H1 (cell line): ENCODE results near the gene CCDC9B. TPM values are rescaled to one million over a fixed set of nuclear protein-coding genes. Genes with fewer than 3 reads are reported as not detected.

ENCODE experiments used
- CTCF ChIA-PET: fragments of 300-600 bp; sonication (Branson Sonifier 250); formaldehyde crosslinking; loops from one replicate; lab custom pipeline; 2021; ENCODE audit not compliant: partially characterized antibody; lab: Charles Lee
- POLR2A ChIA-PET: fragments of 300-600 bp; sonication (Branson Sonifier 250); formaldehyde crosslinking; loops from one replicate; lab custom pipeline; 2021; ENCODE audit warnings: inconsistent platforms; ENCODE audit not compliant: partially characterized antibody; lab: Charles Lee
- DNase-seq, 2 experiments: peaks; one replicate each; pipeline versions ENCODE4 v3.0.0 to v3.0.0-alpha.2; 2010 to 2022; ENCODE audit warnings: low spot score in 2 of 2, low read depth in 1 of 2, mixed read lengths in 1 of 2
- FAIRE-seq: peaks from 2 replicates; lab custom pipeline; 2011; peaks lifted over from hg19 to GRCh38; lab: Jason Lieb, UNC
- H2AFZ ChIP-seq: 2 replicates; pipeline ENCODE4 v1.8.1; 2012; ENCODE audit warnings: low read length, inconsistent platforms
- H2AK5ac ChIP-seq: 2 replicates; pipeline ENCODE4 v1.6.1; 2013; ENCODE audit warnings: low read depth, low read length
- H2BK120ac ChIP-seq: replicated peaks from 2 replicates; pipeline ENCODE3; 2013; ENCODE audit warnings: low read depth, low read length, inconsistent platforms
- H2BK12ac ChIP-seq: 2 replicates; pipeline ENCODE4 v1.6.1; 2013; ENCODE audit warnings: low read depth, low read length
- H2BK15ac ChIP-seq: 2 replicates; pipeline ENCODE4 v1.6.1; 2013; ENCODE audit warnings: low read length
- H2BK20ac ChIP-seq: 2 replicates; pipeline ENCODE4 v1.6.1; 2013; ENCODE audit warnings: low read length
- H2BK5ac ChIP-seq: 2 replicates; pipeline ENCODE4 v1.6.1; 2013; ENCODE audit warnings: low read depth, low read length
- H3K14ac ChIP-seq: 2 replicates; pipeline ENCODE4 v1.6.1; 2013; ENCODE audit warnings: inconsistent platforms; ENCODE audit not compliant: insufficient read length
- H3K18ac ChIP-seq: 2 replicates; pipeline ENCODE4 v1.6.1; 2013; ENCODE audit warnings: low read length; ENCODE audit errors: extremely low read depth
- H3K23ac ChIP-seq: 2 replicates; pipeline ENCODE4 v1.6.1; 2013; ENCODE audit warnings: inconsistent platforms; ENCODE audit not compliant: insufficient read length
- H3K23me2 ChIP-seq: 2 replicates; pipeline ENCODE4 v1.6.1; 2013; ENCODE audit warnings: low read depth, low read length
- H3K27ac ChIP-seq: 2 replicates; pipeline ENCODE4 v1.6.1; 2011; ENCODE audit warnings: low read depth, low read length, inconsistent platforms
- H3K27me3 ChIP-seq, 4 experiments: replicated peaks in 1 of 4; 1 replicate in 1 of 4; 2 replicates in 3 of 4; pipeline versions ENCODE4 v1.6.1 to v1.8.1; 2011 to 2013; ENCODE audit warnings: low read length in 3 of 4, mild to moderate bottlenecking in 3 of 4, inconsistent platforms in 2 of 4, mixed read lengths in 2 of 4, moderate library complexity in 1 of 4; ENCODE audit not compliant: control insufficient read depth in 3 of 4, insufficient read depth in 3 of 4; ENCODE audit errors: extremely low read depth in 1 of 4
- H3K36me3 ChIP-seq, 4 experiments: 2 replicates each; pipeline versions ENCODE4 v1.6.1 to v1.8.1; 2011 to 2013; ENCODE audit warnings: mild to moderate bottlenecking in 4 of 4, low read length in 3 of 4, moderate library complexity in 2 of 4, control low read depth in 1 of 4, inconsistent platforms in 1 of 4; ENCODE audit not compliant: insufficient read depth in 4 of 4, control insufficient read depth in 2 of 4
- H3K4ac ChIP-seq: replicated peaks from 2 replicates; pipeline ENCODE3; 2013; ENCODE audit warnings: low read length, low read depth, mixed read lengths, inconsistent platforms; ENCODE audit not compliant: insufficient read length
- H3K4me1 ChIP-seq, 4 experiments: replicated peaks in 1 of 4; 1 replicate in 1 of 4; 2 replicates in 3 of 4; pipeline versions ENCODE4 v1.6.1 to v1.8.1; 2011 to 2013; ENCODE audit warnings: low read length in 3 of 4, inconsistent platforms in 2 of 4, mixed read lengths in 1 of 4; ENCODE audit not compliant: insufficient read depth in 4 of 4, control insufficient read depth in 3 of 4
- H3K4me2 ChIP-seq, 2 experiments: 2 replicates each; pipeline versions ENCODE4 v1.6.1 to v1.8.1; 2011 to 2013; ENCODE audit warnings: low read depth in 2 of 2, low read length in 2 of 2, control low read depth in 1 of 2, inconsistent platforms in 1 of 2, mild to moderate bottlenecking in 1 of 2; ENCODE audit not compliant: insufficient read depth in 1 of 2
- H3K4me3 ChIP-seq, 4 experiments: fragments of 200-600, 300-600 bp in 1 of 4; sonication (generic), shearing (Covaris generic), sonication (Bioruptor Twin) in 1 of 4; 2 replicates each; pipeline versions ENCODE4 v1.5.1 to v1.8.1; 2011 to 2016; ENCODE audit warnings: low read length in 4 of 4, low read depth in 3 of 4, control low read depth in 2 of 4, inconsistent platforms in 2 of 4, mild to moderate bottlenecking in 2 of 4, mixed read lengths in 1 of 4, moderate library complexity in 1 of 4; ENCODE audit not compliant: insufficient read depth in 2 of 4; ENCODE audit errors: extremely low read depth in 1 of 4
- H3K56ac ChIP-seq: replicated peaks from 2 replicates; pipeline ENCODE3; 2013; ENCODE audit warnings: low read depth, mild to moderate bottlenecking, mixed read lengths, low read length, inconsistent platforms; ENCODE audit not compliant: insufficient read length
- H3K79me1 ChIP-seq: 2 replicates; pipeline ENCODE4 v1.6.1; 2013; ENCODE audit warnings: low read depth, low read length, control low read depth
- H3K79me2 ChIP-seq, 2 experiments: 2 replicates each; pipeline versions ENCODE4 v1.6.1 to v1.8.1; 2012 to 2013; ENCODE audit warnings: low read length in 2 of 2, mild to moderate bottlenecking in 2 of 2, inconsistent platforms in 1 of 2; ENCODE audit not compliant: insufficient read depth in 2 of 2, control insufficient read depth in 1 of 2
- H3K9ac ChIP-seq, 4 experiments: replicated peaks in 1 of 4; 1 replicate in 1 of 4; 2 replicates in 3 of 4; pipeline versions ENCODE4 v1.6.1 to v1.8.1; 2011 to 2013; ENCODE audit warnings: low read depth in 3 of 4, low read length in 3 of 4, control low read depth in 2 of 4, mild to moderate bottlenecking in 2 of 4, moderate library complexity in 2 of 4, inconsistent platforms in 1 of 4; ENCODE audit errors: extremely low read depth in 1 of 4
- H3K9me3 ChIP-seq, 2 experiments: 2 replicates each; pipeline versions ENCODE4 v1.6.1 to v1.8.1; 2012 to 2013; ENCODE audit warnings: mild to moderate bottlenecking in 2 of 2, moderate library complexity in 2 of 2, control low read depth in 1 of 2, inconsistent platforms in 1 of 2, low read depth in 1 of 2, low read length in 1 of 2, mixed read lengths in 1 of 2; ENCODE audit not compliant: insufficient read depth in 2 of 2
- H4K20me1 ChIP-seq, 2 experiments: replicated peaks in 1 of 2; 2 replicates each; pipeline versions ENCODE3 to v1.8.1; 2011 to 2013; ENCODE audit warnings: inconsistent platforms in 2 of 2, low read length in 2 of 2, mild to moderate bottlenecking in 1 of 2; ENCODE audit not compliant: insufficient read depth in 2 of 2, control insufficient read depth in 1 of 2
- H4K5ac ChIP-seq: 2 replicates; pipeline ENCODE4 v1.6.1; 2013; ENCODE audit warnings: low read length, low read depth, mixed read lengths, inconsistent platforms; ENCODE audit not compliant: insufficient read length
- H4K8ac ChIP-seq: 2 replicates; pipeline ENCODE4 v1.8.0; 2013; ENCODE audit warnings: mild to moderate bottlenecking, moderate library complexity, low read length, inconsistent platforms; ENCODE audit not compliant: insufficient read depth; ENCODE audit errors: extremely low read depth
- H4K91ac ChIP-seq: replicated peaks from 2 replicates; pipeline ENCODE3; 2013; ENCODE audit warnings: low read length, mixed read lengths, inconsistent platforms; ENCODE audit not compliant: insufficient read length
- MAFK ChIP-seq: IDR thresholded peaks from 2 replicates; pipeline ENCODE4 v1.6.1; 2012; ENCODE audit warnings: low read depth, mild to moderate bottlenecking, improper control_type of control experiment, low read length
- POLR2AphosphoS5 ChIP-seq: IDR thresholded peaks from 2 replicates; pipeline ENCODE4 v1.6.1; 2011; ENCODE audit warnings: low read depth, low read length
- RXRA ChIP-seq: IDR thresholded peaks from 2 replicates; pipeline ENCODE4 v1.6.1; 2011; ENCODE audit warnings: low read depth, mild to moderate bottlenecking, low read length, moderate library complexity; ENCODE audit not compliant: insufficient read depth
- WGBS, 2 experiments: shearing (Covaris generic) in 1 of 2; methylation state at CpG; one replicate each; pipeline versions ENCODE4 v1.1.6 to v1.1.7; 2013 to 2015; ENCODE audit warnings: low lambda C conversion rate in 2 of 2, mixed read lengths in 2 of 2, inconsistent platforms in 1 of 2, low coverage in 1 of 2, missing lambda C conversion rate in 1 of 2; ENCODE audit not compliant: insufficient replicate concordance in 2 of 2, insufficient coverage in 1 of 2, insufficient read length in 1 of 2; ENCODE audit errors: extremely low coverage in 1 of 2, missing lambda C conversion rate in 1 of 2; 5-methylcytosine and 5-hydroxymethylcytosine counted together
- long read RNA-seq, 2 experiments: library from RNA in 1 of 2; library from capped mRNA in 1 of 2; stranded (forward); transcript quantifications; one replicate each; pipeline ENCODE4 v2.0.0, GENCODE V29; 2021; ENCODE audit warnings: inconsistent platforms in 1 of 2
- polyA minus RNA-seq, 3 experiments: library from RNA; depleted of rRNA, polyadenylated mRNA; stranded (reverse); fragments of >200 nt; gene quantifications; 1 replicate in 2 of 3; 2 replicates in 1 of 3; pipeline ENCODE4 v1.2.3, GENCODE V29; 2011
- polyA plus RNA-seq, 7 experiments: library from polyadenylated mRNA; depleted of rRNA in 3 of 7; stranded (reverse) in 5 of 7; unstranded in 2 of 7; fragments of >200 nt in 5 of 7; fragments of 200-250 nt in 2 of 7; gene quantifications; 1 replicate in 5 of 7; 2 replicates in 1 of 7; 4 replicates in 1 of 7; pipeline versions ENCODE4 v1.2.1 to v1.2.3, GENCODE V29; 2011 to 2013; ENCODE audit warnings: missing spikeins in 2 of 7, mixed read lengths in 2 of 7
- total RNA-seq: library from RNA; stranded (reverse); fragmentation: NEBNext Ultra II Directional; extraction: Animal tissue kit (Norgen Biotek cat#: 25700); gene quantifications from 2 replicates; pipeline ENCODE4 v1.2.1, GENCODE V29; 2021

The CCDC9B gene
- total RNA-seq (0.33 and 0.78 TPM in 2 replicates), polyA plus RNA-seq (2011; rRNA removed) (0.45 and 0.63 TPM in 2 replicates), polyA minus RNA-seq (2011; rRNA and poly(A)+ RNA removed) (0.22 and 0.50 TPM in 2 replicates)
- 0.10 TPM for polyA plus RNA-seq (2011; cell fraction: cytosol; rRNA removed)
- 0.73 TPM for polyA plus RNA-seq (2011; cell fraction: nucleus; rRNA removed)
- 0.62 to 1.1 TPM (median 0.85 TPM) in 4 replicates for polyA plus RNA-seq (2012, experiment 1 of 2)
- 0.25 TPM for polyA plus RNA-seq (2012, experiment 2 of 2)
- 0.71 TPM for polyA plus RNA-seq (2013, experiment 1 of 2)
- 0.50 TPM for polyA plus RNA-seq (2013, experiment 2 of 2)
- 0.66 TPM for polyA minus RNA-seq (2011; cell fraction: cytosol; rRNA and poly(A)+ RNA removed)
- polyA minus RNA-seq (2011; cell fraction: nucleus; rRNA and poly(A)+ RNA removed) = 1.8 TPM
- long read RNA-seq, experiment 1 = 0 reads
- long read RNA-seq, experiment 2 = 0 reads

GRCh38 chr15:40340740-40341400 is at the start of gene CCDC9B:
TSS of gene CCDC9B (minus strand) at chr15:40340939. CDS start at chr15:40340819, 120 bp downstream.
- H3K56ac ChIP-seq = no peak within 1 kb of the TSS
- H3K4me3 ChIP-seq = no peak within 1 kb of the TSS
- no peak within 1 kb of the TSS; a peak in 1 of 7 replicates for H3K9ac ChIP-seq
- peak within 1 kb of the TSS; percentile 75 for H3K4ac ChIP-seq
- no peaks in the 10 kb centered on the region for H3K79me1 ChIP-seq
- peak within 1 kb of the TSS; percentile 90 for H3K18ac ChIP-seq
- peak within 1 kb of the TSS; percentile 89 for H4K8ac ChIP-seq
- H2BK5ac ChIP-seq = peak within 1 kb of the TSS; percentile 52; the same call in 1 of the 2 replicates
- CTCF ChIA-PET = interaction anchor here (0.6 to 27.4 kb wide), 14 partner anchors 9 to 362 kb away, joined by 3 to 584 read pairs (median 110); partner anchors contain the start of genes ANKRD63, DISP2, INAFM2 and PHGR1
- H4K91ac ChIP-seq = peak within 1 kb of the TSS; percentile 61
- H4K5ac ChIP-seq = peak within 1 kb of the TSS; percentile 53
- no peak within 1 kb of the TSS for H3K27ac ChIP-seq
- H3K9me3 ChIP-seq = no peaks in the 10 kb centered on the region
- H2BK20ac ChIP-seq = peak within 1 kb of the TSS; percentile 90
- H3K14ac ChIP-seq = no peak within 1 kb of the TSS
- H4K20me1 ChIP-seq = no peaks in the 10 kb centered on the region
- H3K79me2 ChIP-seq = no peaks in the 10 kb centered on the region
- H2AK5ac ChIP-seq = no peak within 1 kb of the TSS
- no peak for FAIRE-seq
- peak within 1 kb of the TSS; percentile 38 for H2BK120ac ChIP-seq
- H3K27me3 ChIP-seq = peaks cover 0 to 4% (median under 1%) of the 10 kb centered on the region in 4 experiments; a peak in 1 of 7 replicates
- no peak within 1 kb of the TSS for H3K4me2 ChIP-seq
- 78% methylated on average over 17 of the region's 17 CpGs; no CpG with 5 or more reads in 1 of the 2 experiments for WGBS, 2 experiments
- H3K4me1 ChIP-seq = peaks cover 0 to 27% (median 20%) of the 10 kb centered on the region in 4 experiments; a peak in 6 of 7 replicates
- POLR2A ChIA-PET = interaction anchor here (0.6 to 8.1 kb wide), 8 partner anchors 9 to 55 kb away, joined by 3 to 66 read pairs (median 4); no protein-coding TSS in a partner anchor
- peak within 1 kb of the TSS; percentile 52; the same call in 1 of the 2 replicates for H2AFZ ChIP-seq
- peak within 1 kb of the TSS; percentile 68; the same call in 1 of the 2 replicates for H2BK12ac ChIP-seq
- peak within 1 kb of the TSS; percentile 67; the same call in 1 of the 2 replicates for H2BK15ac ChIP-seq
- no peak within 1 kb of the TSS for H3K23ac ChIP-seq
- TF ChIP-seq MAFK (no peak), RXRA (no peak), POLR2AphosphoS5 (no peak)
- TF ChIP-seq, all 59 proteins: peak for 0
- Histone ChIP-seq H3K23me2 (no peaks in the 10 kb centered on the region), H3K36me3 (no peaks in the 10 kb centered on the region)
- peak in 1 of 2 experiments; percentile 60 for DNase-seq
